Islet precursor cell (in vitro differentiated cells): Measurements from ENCODE around the gene FRMD4B.
A peak's percentile ranks its signal among the peaks of the same experiment; 100 is the strongest.
"Not testable (repeated sequence)": the region's sequence is repeated elsewhere in the genome, so short reads cannot be mapped to it uniquely, and the experiment has no call there.

ENCODE experiments used
- DNase-seq: peaks from one replicate; pipeline ENCODE4 v3.0.0-alpha.2; 2018

The FRMD4B gene

GRCh38 chr3:69239063-69239462, 146.8 kb downstream of the FRMD4B start:
- peak; percentile 66 for DNase-seq

- DNase-seq = no peak
These were observed 148.8 kb downstream of the FRMD4B start for GRCh38 chr3:69236812-69237707.

GRCh38 chr3:69235882-69236281, 150.0 kb downstream of the FRMD4B start:
- DNase-seq = no peak

GRCh38 chr3:69235227-69235626, 150.7 kb downstream of the FRMD4B start:
- DNase-seq = not testable (repeated sequence)

- DNase-seq = no peak
These were observed 153.4 kb downstream of the FRMD4B start for GRCh38 chr3:69232482-69232881.

- peak; percentile 96 for DNase-seq
These were observed 153.9 kb downstream of the FRMD4B start for GRCh38 chr3:69231929-69232440.

GRCh38 chr3:69226071-69226470, 159.8 kb downstream of the FRMD4B start:
- DNase-seq = no peak

- no peak for DNase-seq
These were observed 166.7 kb downstream of the FRMD4B start for GRCh38 chr3:69219101-69219708.

- DNase-seq = no peak
These were observed 167.8 kb downstream of the FRMD4B start for GRCh38 chr3:69218079-69218478.

GRCh38 chr3:69216981-69217380, 168.9 kb downstream of the FRMD4B start:
- DNase-seq = no peak

GRCh38 chr3:69214241-69214640, 171.6 kb downstream of the FRMD4B start:
- no peak for DNase-seq

GRCh38 chr3:69212411-69213160, 173.3 kb downstream of the FRMD4B start:
- no peak for DNase-seq

GRCh38 chr3:69210068-69210730, 175.7 kb downstream of the FRMD4B start:
- no peak for DNase-seq

- no peak for DNase-seq
These were observed 176.5 kb downstream of the FRMD4B start for GRCh38 chr3:69209413-69209812.

- no peak for DNase-seq
These were observed 178.9 kb downstream of the FRMD4B start for GRCh38 chr3:69207031-69207430.

- DNase-seq = no peak
These were observed 180.5 kb downstream of the FRMD4B start for GRCh38 chr3:69205385-69205784.

GRCh38 chr3:69204315-69204957, 181.5 kb downstream of the FRMD4B start:
- no peak for DNase-seq

GRCh38 chr3:69203631-69204314, 182.1 kb downstream of the FRMD4B start:
- DNase-seq = no peak

GRCh38 chr3:69201658-69202057, 184.2 kb downstream of the FRMD4B start:
- DNase-seq = no peak

GRCh38 chr3:69200384-69201068, 185.4 kb downstream of the FRMD4B start:
- peak; percentile 90 for DNase-seq

- DNase-seq = no peak
These were observed 185.9 kb downstream of the FRMD4B start for GRCh38 chr3:69199942-69200341.
